HG03159 (cell line): ENCODE measurements around the gene BAG5.

Experiments used
- ATAC-seq: cut with Tn5 transposase; IDR thresholded peaks from one replicate; pipeline ENCODE4 v1.9.1; 2021; ENCODE audit warnings: mild to moderate bottlenecking, moderate library complexity; ENCODE audit not compliant: unreplicated experiment

Gene BAG5

GRCh38 chr14:103547941-103548462 lies 14.5 kb downstream of the BAG5 start:
- ATAC-seq: no peak

DNA sequence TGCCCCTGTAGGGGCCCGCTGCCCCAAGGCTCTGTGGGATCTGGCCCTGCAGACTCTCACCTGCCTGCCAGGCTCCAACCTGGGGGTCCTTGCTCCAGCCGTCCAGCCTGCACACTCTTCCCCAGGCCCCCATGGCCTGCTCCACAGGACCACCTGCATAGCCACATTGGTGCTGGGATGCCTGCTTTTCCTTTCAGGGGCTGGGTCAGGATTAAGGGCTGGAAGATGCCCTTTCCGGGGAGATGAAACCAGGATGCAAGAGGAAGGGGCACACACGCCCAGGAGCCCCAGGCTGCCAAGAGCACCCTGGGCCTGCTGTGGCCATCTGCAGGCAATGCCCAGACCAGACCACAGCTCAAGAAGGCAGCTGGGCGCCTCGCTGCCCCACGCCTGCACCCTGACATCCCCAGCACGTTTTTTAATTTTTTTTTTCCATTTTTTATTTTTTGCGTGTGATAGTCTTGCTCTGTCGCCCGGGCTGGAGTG lies 15.0 kb downstream of the BAG5 start:
- ATAC-seq: no peak

DNA sequence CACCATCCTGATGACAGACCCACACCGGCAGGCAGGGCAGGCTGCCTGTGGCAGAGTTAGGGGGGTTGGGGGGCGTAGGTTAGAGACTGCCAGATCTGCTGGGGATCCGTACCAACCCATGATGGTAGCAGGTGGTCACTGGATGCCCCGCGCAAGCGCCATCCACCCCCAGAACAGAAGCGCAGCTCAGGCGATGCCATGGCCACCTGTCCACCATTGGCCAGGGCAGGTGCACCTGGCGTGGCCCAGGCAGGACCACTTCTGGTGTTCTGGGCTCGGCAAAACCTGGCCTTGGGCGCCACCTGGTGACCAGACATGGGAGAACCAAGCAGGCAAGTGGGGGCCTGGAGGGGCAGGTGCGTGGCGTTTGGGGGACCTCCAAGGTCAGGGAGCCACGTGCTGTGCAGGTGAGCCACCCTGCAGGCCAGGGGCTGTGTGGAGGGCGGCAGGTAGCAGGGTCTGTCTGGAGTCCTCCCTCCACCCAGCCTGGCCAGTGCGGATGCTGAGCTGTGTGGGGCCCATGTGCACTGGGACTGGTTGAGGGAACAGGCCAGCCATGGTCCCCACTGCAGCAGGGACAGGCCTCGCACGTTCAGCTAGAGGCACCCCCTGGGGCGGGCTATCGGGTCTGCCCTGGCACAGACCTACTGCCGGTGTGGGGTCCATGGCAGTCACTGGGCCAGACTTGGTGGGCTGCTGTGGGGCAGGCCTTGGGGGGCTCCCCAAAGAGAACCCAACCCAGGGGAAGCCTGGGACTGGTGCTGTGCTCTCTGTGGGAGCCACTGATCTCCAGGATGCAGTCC lies 15.6 kb downstream of the BAG5 start:
- no peak for ATAC-seq

- no peak for ATAC-seq
Measured at GRCh38 chr14:103545915-103546651, 16.4 kb downstream of the BAG5 start.

GRCh38 chr14:103545219-103545914 lies 17.1 kb downstream of the BAG5 start:
- no peak for ATAC-seq

DNA sequence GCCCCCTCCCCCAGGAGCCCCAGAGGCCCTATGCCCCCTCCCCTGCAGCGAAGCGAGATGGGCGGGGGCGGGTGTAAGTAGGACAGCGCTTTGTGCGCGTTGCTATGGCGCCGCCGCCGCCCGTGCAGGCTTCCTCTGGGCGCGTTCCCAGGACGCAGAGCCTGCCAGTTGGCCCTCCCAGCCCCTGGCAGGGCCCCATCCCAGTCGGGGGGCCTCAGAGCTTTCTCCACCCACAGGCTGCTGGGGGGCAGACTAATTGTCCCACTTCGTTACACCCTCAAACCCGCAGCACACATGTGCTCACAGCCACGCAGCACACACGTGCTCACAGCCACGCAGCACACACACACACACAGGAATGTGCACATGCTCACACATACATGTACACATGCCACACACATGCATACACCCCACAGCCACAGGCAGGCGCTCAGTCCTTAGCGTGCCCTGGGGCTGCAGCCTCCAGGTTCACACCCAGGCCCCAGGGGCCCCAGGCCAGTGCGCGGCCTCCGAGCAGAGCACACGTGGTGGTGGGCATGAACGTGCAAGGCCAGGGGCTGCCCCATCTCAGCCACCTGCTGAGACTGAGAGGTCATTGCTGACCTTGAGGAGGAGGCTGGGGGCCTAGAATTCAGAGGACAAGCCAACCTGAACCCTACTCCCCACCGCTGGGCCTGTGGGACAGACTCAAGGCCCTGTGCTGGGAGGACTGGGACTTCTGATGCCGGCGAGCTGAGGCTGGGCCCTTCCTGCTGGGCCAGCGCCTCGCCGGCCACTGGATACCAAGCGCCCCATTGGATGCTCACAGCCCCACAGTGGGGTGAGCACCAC lies 17.9 kb downstream of the BAG5 start:
- ATAC-seq: no peak

DNA sequence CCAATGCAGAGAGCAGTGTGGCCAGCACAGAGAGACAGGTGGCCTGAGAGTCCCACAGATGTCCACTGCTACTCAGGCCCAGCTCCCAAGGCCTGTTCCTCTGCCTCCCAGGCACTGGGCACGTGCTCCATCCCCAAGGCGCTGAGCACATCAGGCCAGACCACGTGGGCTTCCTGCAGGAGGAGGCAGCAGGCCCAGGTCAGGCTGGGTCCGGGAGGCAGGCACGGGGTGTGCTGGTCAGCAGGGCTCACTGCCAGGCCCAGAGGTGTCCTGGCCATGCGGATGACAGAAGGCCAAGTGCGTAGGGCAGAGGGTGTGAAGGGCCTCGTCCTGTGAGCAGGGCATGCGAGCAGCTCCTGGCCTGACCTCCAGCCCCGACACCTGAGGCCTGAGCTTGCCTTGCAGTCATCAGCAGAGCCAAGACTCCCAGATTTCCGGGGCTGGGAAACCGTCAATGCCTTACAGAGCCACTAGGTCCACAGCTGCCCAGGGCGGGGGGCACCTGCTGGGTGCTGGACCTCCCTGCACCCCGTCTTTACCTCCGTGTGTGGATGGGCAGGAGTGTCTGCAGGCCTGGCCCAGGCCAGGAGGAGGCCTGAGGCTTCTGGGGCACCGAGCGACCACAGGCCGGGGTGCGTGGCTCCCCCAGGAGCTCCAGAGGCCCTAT lies 18.6 kb downstream of the BAG5 start:
- ATAC-seq: no peak

DNA sequence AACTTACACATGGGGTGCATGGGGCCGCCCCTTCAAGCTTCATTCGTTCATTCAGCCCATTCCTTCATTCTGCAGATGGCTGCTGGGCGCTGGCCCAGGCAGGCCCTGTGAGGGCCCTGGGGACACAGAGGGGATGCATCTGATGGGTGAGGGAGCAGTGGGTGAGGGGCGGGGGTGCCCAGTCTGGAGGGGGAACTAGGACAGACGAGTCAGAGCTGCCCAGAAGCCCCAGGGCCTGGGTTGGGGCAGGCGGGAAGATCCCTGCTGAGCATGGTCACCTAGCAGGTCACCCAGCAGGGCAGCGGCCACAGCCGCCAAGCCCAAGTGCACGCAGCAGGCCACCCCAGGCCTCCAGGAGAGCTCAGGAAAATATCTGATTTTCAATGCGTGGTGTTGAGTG lies 19.3 kb downstream of the BAG5 start:
- no peak for ATAC-seq

DNA sequence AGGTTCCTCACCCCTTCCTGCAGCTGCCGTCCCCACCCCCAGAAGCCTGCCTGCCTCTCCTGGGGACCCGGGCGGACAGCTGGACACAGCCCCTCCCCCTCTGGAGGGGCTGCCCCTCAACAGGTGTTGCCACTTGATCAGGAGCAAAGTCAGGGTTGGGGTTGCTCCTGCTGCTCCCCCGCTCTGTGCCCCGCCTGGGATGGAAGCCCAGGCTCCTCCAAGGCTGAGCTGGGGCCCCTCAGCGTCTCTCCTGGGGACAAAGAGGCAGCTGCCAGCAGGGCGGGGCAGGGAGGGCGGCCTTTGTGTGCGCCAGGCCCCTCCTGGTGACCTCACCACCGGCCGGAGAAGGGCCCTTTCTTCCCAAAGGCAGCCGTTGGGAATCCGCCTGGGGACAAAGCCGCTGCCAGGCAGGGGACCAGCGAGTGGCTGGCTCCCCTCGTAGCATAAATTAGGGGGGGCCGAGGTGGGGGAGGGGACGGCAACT lies 19.8 kb downstream of the BAG5 start:
- no peak for ATAC-seq

DNA sequence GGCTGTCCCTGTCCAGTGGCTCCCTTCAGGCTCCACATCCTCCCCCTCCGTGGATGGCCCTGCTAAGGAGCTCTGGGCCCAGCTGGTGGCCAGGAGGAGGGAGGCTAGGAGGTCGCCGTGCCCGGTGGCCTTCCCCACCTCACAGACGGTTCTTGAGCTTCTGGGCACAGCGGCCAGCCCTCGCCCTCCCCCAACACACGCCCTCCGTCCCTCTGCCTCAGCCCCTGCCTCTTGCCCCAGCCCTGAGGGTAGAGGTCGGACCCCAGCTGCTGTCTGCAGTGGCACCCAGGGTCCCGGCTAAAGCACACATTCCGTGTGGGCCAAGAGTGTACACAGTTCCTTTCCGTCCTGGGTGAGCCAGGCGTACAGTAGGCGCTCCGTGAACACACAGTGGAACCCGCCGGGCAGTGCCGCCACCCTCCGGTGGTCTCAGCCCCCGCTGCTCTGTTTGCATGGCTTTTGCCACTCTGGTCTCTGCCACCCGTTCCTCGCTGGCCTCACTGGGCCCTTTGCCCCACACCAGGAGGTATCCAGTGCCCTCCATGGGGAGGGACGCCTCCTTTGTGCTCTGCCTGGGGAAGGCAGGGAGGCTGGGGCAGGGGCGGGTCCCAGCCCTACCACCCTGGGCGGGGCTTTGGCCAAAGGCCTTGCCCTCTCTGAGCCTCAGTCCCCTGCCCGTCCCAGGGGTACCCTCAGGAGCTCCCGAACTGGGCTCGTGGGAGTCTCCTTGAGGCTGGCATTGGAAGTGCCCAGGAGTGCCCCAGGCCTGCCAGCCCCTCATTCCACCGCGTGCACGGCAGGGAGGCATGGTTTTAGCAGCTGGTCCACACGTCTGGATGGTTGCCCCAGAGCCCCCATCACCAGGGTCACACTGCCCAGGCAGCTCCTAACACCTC lies 20.5 kb downstream of the BAG5 start:
- ATAC-seq: no peak

DNA sequence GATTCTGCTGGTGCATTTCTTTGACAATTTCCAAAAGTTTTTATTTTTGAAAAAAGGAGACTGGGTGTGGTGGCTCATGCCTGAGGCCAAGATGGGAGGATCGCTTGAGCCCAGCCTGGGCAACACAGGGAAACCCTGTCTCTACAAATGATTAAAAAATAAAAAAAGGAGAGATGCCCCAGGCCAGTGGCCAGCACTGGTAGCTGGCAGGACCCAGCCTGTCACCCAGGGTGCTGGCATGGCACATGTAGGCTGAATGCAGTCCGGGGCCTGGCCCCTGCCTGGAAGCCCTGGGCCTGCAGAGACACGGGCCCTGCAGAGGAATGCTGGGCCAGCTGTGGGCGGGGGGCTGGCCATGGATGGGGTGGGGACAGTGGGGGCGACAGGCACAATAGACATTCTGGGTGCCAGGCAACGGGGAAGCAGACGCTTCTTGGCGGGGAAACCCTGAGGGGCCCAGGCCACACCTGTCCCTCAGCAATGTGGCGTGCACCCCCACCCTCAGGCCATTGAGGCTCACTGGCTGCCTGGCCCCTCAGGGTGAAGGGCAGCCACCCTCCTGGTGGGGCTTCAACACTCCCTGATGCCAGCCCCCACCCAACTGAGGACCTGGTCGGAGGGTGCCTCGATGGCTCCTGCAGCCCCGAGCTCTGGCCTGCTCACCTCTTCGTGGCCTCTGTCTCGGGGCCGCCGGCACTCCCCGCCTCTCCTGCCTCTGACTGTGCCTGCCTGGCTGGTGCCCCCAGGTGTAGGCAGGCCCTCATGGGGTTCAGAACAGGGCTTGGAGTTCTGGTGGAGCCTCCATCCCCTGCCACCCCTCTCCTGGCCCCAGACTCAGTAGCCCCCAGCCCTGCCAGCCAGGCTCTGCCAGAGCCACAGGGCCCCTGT lies 21.4 kb downstream of the BAG5 start:
- no peak for ATAC-seq

DNA sequence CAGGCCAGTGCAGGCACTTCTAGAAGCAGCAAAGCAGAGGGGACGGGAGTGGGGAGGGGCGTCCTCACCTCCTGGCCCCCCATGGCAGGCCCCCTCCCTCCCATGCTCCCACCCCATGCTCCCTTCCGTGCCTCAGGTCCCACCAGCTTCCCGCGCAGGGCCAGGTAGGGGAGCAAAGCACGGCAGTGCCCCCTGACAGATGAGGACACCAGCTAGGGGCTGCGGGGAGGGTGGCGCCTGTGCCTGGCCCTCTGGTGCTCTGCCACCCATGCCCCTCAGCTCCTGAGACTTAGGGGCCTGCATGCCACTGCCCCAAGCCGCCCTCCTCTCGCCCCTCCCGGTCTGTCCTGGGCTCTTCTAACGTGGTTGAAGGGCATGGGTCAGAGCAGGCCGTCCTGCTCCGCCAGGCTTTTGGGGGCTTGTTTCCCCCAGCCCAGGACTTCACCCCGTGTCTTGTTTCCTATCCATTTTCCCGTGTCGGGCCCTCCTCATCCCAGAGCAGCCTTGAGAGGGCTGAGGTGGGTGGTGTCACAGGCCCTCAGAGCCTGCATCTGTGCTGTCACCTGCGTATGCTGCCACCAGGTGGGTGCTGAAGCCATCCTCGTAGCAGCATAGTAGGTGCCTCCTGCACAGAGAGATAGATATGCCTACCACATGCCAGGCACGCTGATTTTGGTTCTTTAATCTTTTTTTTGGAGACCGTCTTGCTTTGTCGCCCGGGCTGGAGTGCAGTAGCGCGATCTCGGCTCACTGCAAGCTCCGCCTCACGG lies 23.2 kb downstream of the BAG5 start:
- no peak for ATAC-seq

DNA sequence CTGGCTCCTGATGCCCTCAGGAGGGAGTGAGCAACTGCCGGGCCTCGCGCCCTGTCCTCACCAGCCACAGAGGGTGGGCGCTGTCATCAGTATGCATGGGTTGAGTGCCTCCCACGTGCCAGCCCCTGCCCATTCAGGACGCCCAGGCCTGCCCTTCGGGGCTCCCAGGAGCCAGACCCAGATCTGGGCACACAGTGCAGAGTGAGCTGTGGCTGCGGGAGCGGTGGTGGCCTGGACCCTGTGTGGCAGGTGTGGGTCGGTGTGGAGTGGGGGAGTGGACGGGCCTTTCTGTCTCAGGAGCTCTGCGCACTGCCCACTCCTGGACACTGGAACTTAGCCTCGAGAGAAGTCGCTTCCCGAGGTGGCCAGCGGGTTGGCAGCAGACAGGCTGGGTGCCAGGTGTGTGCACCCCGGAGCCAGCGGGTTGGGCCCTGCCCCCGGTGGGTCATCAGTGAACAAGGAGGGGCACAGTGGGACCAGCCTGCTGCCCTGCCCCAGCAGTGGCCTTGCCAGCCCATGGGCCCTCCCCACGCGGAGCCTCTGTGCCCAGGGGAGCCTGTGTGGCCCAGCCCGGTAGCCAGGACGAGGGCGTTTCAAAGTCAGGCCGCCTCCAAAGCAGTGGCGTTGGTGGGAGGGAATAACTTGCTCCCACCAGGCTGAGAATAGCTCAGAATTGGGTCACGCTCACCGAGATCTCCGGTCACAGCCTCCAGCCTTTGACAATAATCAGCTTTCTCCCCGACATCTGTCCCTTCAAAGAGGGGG lies 24.0 kb downstream of the BAG5 start:
- no peak for ATAC-seq

DNA sequence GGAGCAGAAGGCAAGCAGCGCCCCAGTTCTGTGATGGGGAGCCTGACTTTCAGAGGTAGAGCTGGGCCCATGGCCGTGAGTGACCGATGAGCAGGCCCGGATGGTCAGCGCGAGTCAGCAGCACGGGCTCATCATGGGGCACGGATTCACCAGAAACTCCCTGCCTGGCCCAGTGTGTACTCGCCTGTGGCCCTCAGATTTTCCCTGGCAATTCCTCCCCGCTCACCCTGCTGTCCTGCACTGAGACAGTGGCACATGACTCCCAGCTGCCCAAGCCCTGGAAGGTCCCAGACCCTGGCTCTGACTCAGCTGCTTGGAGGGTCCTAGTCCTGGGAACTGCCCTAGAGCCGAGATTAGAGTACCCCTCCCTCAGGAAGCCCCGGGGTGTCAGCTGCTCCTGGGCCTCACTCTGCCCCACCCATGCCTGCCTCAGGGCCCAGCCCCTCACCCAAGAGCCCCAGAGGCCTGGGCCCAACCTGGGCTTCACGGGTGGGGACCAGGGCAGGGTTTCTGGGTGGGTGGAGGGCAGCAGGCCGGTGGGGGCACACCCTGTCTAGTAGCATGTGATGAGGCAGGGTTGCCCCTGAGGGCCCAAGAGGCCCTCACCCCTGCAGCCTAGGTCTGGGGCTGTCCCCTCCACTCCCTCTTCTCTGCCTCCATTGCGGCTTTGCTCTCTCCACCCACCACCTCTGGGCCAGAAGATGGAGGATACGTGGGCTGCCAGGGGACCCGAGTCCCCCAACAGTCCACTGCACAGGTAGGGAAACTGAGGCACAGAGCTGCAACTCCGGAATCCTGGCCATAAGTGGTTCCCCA lies 25.1 kb downstream of the BAG5 start:
- no peak for ATAC-seq

DNA sequence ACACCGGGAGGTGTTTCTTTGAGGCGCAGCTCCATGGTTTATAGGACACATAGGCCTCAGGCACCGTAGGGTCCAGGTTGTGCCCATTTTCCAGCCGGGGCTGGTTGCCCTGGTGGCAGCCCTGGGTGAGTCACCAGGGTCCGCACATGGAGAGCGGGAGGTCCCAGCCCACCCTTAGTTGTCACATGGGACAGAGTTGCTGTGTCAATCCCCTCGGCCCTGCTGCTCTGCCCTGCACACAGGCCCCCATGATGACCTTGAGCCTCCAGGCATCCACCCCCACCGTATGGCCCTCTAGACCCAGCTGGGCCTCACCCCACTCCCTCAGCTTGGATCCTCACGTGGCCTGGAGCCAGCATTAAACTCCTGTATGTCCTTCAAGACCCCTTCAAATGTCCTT lies 25.8 kb downstream of the BAG5 start:
- ATAC-seq: no peak
